WTC11 (cell line): ENCODE results near the gene TAPT1. TPM values are rescaled to one million over a fixed set of nuclear protein-coding genes. Genes with fewer than 3 reads are reported as not detected.

Source experiments
- ATAC-seq: fragments of 200-7000 bp; cut with Tn5 transposase; 2 replicates; pipeline ENCODE4 v1.10.0; 2021; ENCODE audit warnings: mild to moderate bottlenecking, moderate library complexity
- CTCF ChIA-PET: fragments of 300-600 bp; sonication (Branson Sonifier 250); formaldehyde crosslinking; loops from one replicate; lab custom pipeline; 2021; ENCODE audit warnings: antibody characterized with exemption; lab: Charles Lee
- POLR2A ChIA-PET: fragments of 350-600 bp; sonication (Branson Sonifier 250); formaldehyde crosslinking; loops from one replicate; lab custom pipeline; 2021; ENCODE audit warnings: antibody characterized with exemption; lab: Charles Lee
- DNase-seq: peaks from one replicate; pipeline ENCODE4 v3.0.0; 2021; ENCODE audit warnings: low spot score
- H3K27ac Mint-ChIP-seq: 2 replicates; pipeline ENCODE4 v1.8.0; 2021; ENCODE audit warnings: mixed read lengths
- H3K27me3 Mint-ChIP-seq: 2 replicates; pipeline ENCODE4 v1.8.0; 2021; ENCODE audit warnings: low read depth, mild to moderate bottlenecking, moderate library complexity, mixed read lengths
- H3K36me3 Mint-ChIP-seq: 2 replicates; pipeline ENCODE4 v1.8.0; 2021; ENCODE audit warnings: mixed read lengths
- H3K4me1 Mint-ChIP-seq: 2 replicates; pipeline ENCODE4 v1.8.0; 2022; ENCODE audit warnings: mixed read lengths
- H3K4me3 Mint-ChIP-seq: 2 replicates; pipeline ENCODE4 v1.8.0; 2021; ENCODE audit warnings: mild to moderate bottlenecking, moderate library complexity, mixed read lengths
- H3K9me3 Mint-ChIP-seq: 2 replicates; pipeline ENCODE4 v1.8.0; 2021; ENCODE audit warnings: mixed read lengths
- AFF4 ChIP-seq: sonication (generic); formaldehyde crosslinking; IDR thresholded peaks from 2 replicates; pipeline ENCODE4 v1.8.1; 2023; ENCODE audit warnings: mild to moderate bottlenecking, missing genetic modification reagents, borderline replicate concordance
- AR ChIP-seq: fragments of 250-450 bp; sonication (Bioruptor Pico); IDR thresholded peaks from 2 replicates; pipeline ENCODE4 v1.9.0; 2021; ENCODE audit warnings: mild to moderate bottlenecking
- ATF1 ChIP-seq: sonication (generic); formaldehyde crosslinking; IDR thresholded peaks from 2 replicates; pipeline ENCODE4 v1.8.1; 2023; ENCODE audit warnings: mild to moderate bottlenecking, moderate library complexity, missing genetic modification reagents
- ATF2 ChIP-seq: sonication (generic); formaldehyde crosslinking; IDR thresholded peaks from 2 replicates; pipeline ENCODE4 v1.8.1; 2022; ENCODE audit warnings: low read depth, missing genetic modification reagents, borderline replicate concordance
- ATF3 ChIP-seq: sonication (generic); formaldehyde crosslinking; conservative IDR thresholded peaks from 2 replicates; pipeline ENCODE4 v1.8.1; 2022; ENCODE audit warnings: mild to moderate bottlenecking, missing genetic modification reagents
- CDX4 ChIP-seq: fragments of 250-450 bp; sonication (Bioruptor Pico); IDR thresholded peaks from 2 replicates; pipeline ENCODE4 v1.9.0; 2021; ENCODE audit warnings: moderate library complexity, mild to moderate bottlenecking, inconsistent platforms, borderline replicate concordance
- CREM ChIP-seq: sonication (generic); formaldehyde crosslinking; IDR thresholded peaks from 2 replicates; pipeline ENCODE4 v1.8.1; 2022; ENCODE audit warnings: mild to moderate bottlenecking, missing genetic modification reagents, moderate library complexity
- ELF4 ChIP-seq: sonication (generic); formaldehyde crosslinking; IDR thresholded peaks from 2 replicates; pipeline ENCODE4 v1.8.1; 2022; ENCODE audit warnings: low read depth, mild to moderate bottlenecking, moderate library complexity, missing genetic modification reagents
- ETV6 ChIP-seq: sonication (generic); formaldehyde crosslinking; IDR thresholded peaks from 2 replicates; pipeline ENCODE4 v1.8.1; 2022; ENCODE audit warnings: mild to moderate bottlenecking, missing genetic modification reagents
- FOXJ3 ChIP-seq: sonication (generic); formaldehyde crosslinking; IDR thresholded peaks from 2 replicates; pipeline ENCODE4 v1.9.0; 2021; ENCODE audit warnings: missing genetic modification reagents, mild to moderate bottlenecking, borderline replicate concordance
- FOXK1 ChIP-seq: sonication (generic); formaldehyde crosslinking; IDR thresholded peaks from 2 replicates; pipeline ENCODE4 v1.8.0; 2022; ENCODE audit warnings: mild to moderate bottlenecking, moderate library complexity, missing genetic modification reagents
- GABPB1 ChIP-seq: sonication (generic); formaldehyde crosslinking; IDR thresholded peaks from 2 replicates; pipeline ENCODE4 v1.8.1; 2023; ENCODE audit warnings: mild to moderate bottlenecking, missing genetic modification reagents
- HMGA2 ChIP-seq: fragments of 250-450 bp; sonication (Bioruptor Pico); IDR thresholded peaks from 2 replicates; pipeline ENCODE4 v1.4.0; 2021; ENCODE audit warnings: mild to moderate bottlenecking, moderate library complexity
- MLX ChIP-seq: sonication (generic); formaldehyde crosslinking; IDR thresholded peaks from 2 replicates; pipeline ENCODE4 v1.8.1; 2023; ENCODE audit warnings: mild to moderate bottlenecking, missing genetic modification reagents, moderate library complexity
- OVOL2 ChIP-seq: fragments of 250-450 bp; sonication (Bioruptor Pico); IDR thresholded peaks from 2 replicates; pipeline ENCODE4 v1.9.0; 2021; ENCODE audit warnings: mild to moderate bottlenecking, borderline replicate concordance
- PREB ChIP-seq: sonication (generic); formaldehyde crosslinking; IDR thresholded peaks from 2 replicates; pipeline ENCODE4 v1.8.1; 2022; ENCODE audit warnings: mild to moderate bottlenecking, missing genetic modification reagents, moderate library complexity, borderline replicate concordance
- RELA ChIP-seq: sonication (generic); formaldehyde crosslinking; IDR thresholded peaks from 2 replicates; pipeline ENCODE4 v1.8.1; 2022; ENCODE audit warnings: missing genetic modification reagents, mild to moderate bottlenecking, borderline replicate concordance
- SOX15 ChIP-seq: fragments of 250-450 bp; sonication (Bioruptor Pico); IDR thresholded peaks from 2 replicates; pipeline ENCODE4 v1.9.0; 2021; ENCODE audit warnings: mild to moderate bottlenecking
- USF2 ChIP-seq: sonication (generic); formaldehyde crosslinking; IDR thresholded peaks from 2 replicates; pipeline ENCODE4 v1.8.1; 2023; ENCODE audit warnings: mild to moderate bottlenecking, missing genetic modification reagents, moderate library complexity
- ZBTB21 ChIP-seq: sonication (generic); formaldehyde crosslinking; IDR thresholded peaks from 2 replicates; pipeline ENCODE4 v1.8.1; 2023; ENCODE audit warnings: mild to moderate bottlenecking, missing genetic modification reagents, borderline replicate concordance
- ZNF263 ChIP-seq: sonication (generic); formaldehyde crosslinking; IDR thresholded peaks from 2 replicates; pipeline ENCODE4 v1.8.1; 2022; ENCODE audit warnings: low read depth, mild to moderate bottlenecking, moderate library complexity, missing genetic modification reagents
- ZNF416 ChIP-seq: fragments of 250-450 bp; sonication (Bioruptor Pico); IDR thresholded peaks from 2 replicates; pipeline ENCODE4 v1.9.0; 2021; ENCODE audit warnings: mild to moderate bottlenecking, inconsistent platforms
- ZNF425 ChIP-seq: fragments of 250-450 bp; sonication (Bioruptor Pico); conservative IDR thresholded peaks from 2 replicates; pipeline ENCODE4 v1.9.0; 2021; ENCODE audit warnings: mild to moderate bottlenecking
- total RNA-seq: library from RNA; stranded (reverse); gene quantifications from 3 replicates; pipeline ENCODE4 v1.2.3, GENCODE V29; 2021

Gene TAPT1
- total RNA-seq, 1 experiment from 2014 or later = 12.4 TPM

GRCh38 chr4:16116493-16116990, 109.7 kb downstream of the TAPT1 start (continued):
- TF ChIP-seq AR = no peak
- TF ChIP-seq HMGA2 (CRISPR knock-in tag) = no peak
- no peak for TF ChIP-seq FOXK1
- no peak for TF ChIP-seq RELA (CRISPR knock-in tag)
- TF ChIP-seq CDX4 = no peak
- TF ChIP-seq ATF2 (CRISPR knock-in tag) = no peak
- no peak for TF ChIP-seq AFF4
- TF ChIP-seq CREM (CRISPR knock-in tag) = no peak

GRCh38 chr4:16116019-16116418, 110.3 kb downstream of the TAPT1 start:
- Mint-ChIP-seq H3K27me3 (no peaks in the 10 kb centered on the region; the same call in 1 of the 2 replicates), H3K9me3 (no peaks in the 10 kb centered on the region), H3K4me1 (no peaks in the 10 kb centered on the region), H3K36me3 (no peaks in the 10 kb centered on the region), H3K27ac (no peak overlapping the region), H3K4me3 (no peak overlapping the region)
- ChIA-PET POLR2A (no interaction called here), CTCF (no interaction called here)
- ATAC-seq (no peak), DNase-seq (no peak)
- TF ChIP-seq PREB = no peak
- no peak for TF ChIP-seq ELF4 (CRISPR knock-in tag)
- TF ChIP-seq ATF3 = no peak
- no peak for TF ChIP-seq ZNF425 (CRISPR knock-in tag)
- no peak for TF ChIP-seq SOX15
- TF ChIP-seq MLX = no peak
- no peak for TF ChIP-seq FOXJ3 (CRISPR knock-in tag)
- no peak for TF ChIP-seq ETV6
- no peak for TF ChIP-seq OVOL2
- no peak for TF ChIP-seq ZNF416 (CRISPR knock-in tag)
- TF ChIP-seq ATF1 (CRISPR knock-in tag) = no peak
- TF ChIP-seq ZBTB21 (CRISPR knock-in tag) = no peak
- no peak for TF ChIP-seq ZNF263 (CRISPR knock-in tag)
- TF ChIP-seq GABPB1 (CRISPR knock-in tag) = no peak
- TF ChIP-seq USF2 (CRISPR knock-in tag) = no peak
